Loucy (cell line): ENCODE measurements around the gene HEXIM2.

Experiments used
- H2AFZ ChIP-seq: fragments of 200-600 bp; sonication (generic); 2 replicates; pipeline ENCODE4 v1.6.0; 2016; ENCODE audit warnings: antibody characterized with exemption, mild to moderate bottlenecking, low read length, moderate library complexity
- H3F3A ChIP-seq: fragments of 200-600 bp; 2 replicates; pipeline ENCODE4 v1.6.0; 2016; ENCODE audit warnings: antibody characterized with exemption, low read depth, mild to moderate bottlenecking
- H3K27me3 ChIP-seq: fragments of 200-600 bp; sonication (generic); 2 replicates; pipeline ENCODE4 v1.6.1; 2014; ENCODE audit warnings: low read length, mild to moderate bottlenecking; ENCODE audit not compliant: insufficient read depth, poor library complexity, severe bottlenecking
- H3K36me3 ChIP-seq: fragments of 200-600 bp; sonication (generic); 2 replicates; pipeline ENCODE4 v1.6.1; 2016; ENCODE audit warnings: low read length; ENCODE audit not compliant: insufficient read depth
- H3K4me1 ChIP-seq: fragments of 200-600 bp; sonication (generic); 2 replicates; pipeline ENCODE4 v1.5.1; 2014; ENCODE audit warnings: low read length, mild to moderate bottlenecking; ENCODE audit not compliant: insufficient read depth, poor library complexity, severe bottlenecking
- H3K4me2 ChIP-seq: fragments of 200-600 bp; sonication (generic); 2 replicates; pipeline ENCODE4 v1.6.0; 2014; ENCODE audit warnings: antibody characterized with exemption, low read length, low read depth, mild to moderate bottlenecking; ENCODE audit not compliant: poor library complexity, severe bottlenecking
- H3K4me3 ChIP-seq: fragments of 200-600 bp; sonication (generic); 2 replicates; pipeline ENCODE4 v1.5.1; 2014; ENCODE audit warnings: low read length, mild to moderate bottlenecking, mixed read lengths; ENCODE audit not compliant: poor library complexity, severe bottlenecking
- H3K79me2 ChIP-seq: fragments of 200-600 bp; sonication (generic); 2 replicates; pipeline ENCODE4 v1.6.1; 2014; ENCODE audit warnings: low read length; ENCODE audit not compliant: insufficient read depth
- H3K9ac ChIP-seq: fragments of 200-600 bp; sonication (generic); 2 replicates; pipeline ENCODE4 v1.6.0; 2014; ENCODE audit warnings: mild to moderate bottlenecking, low read depth, low read length, moderate library complexity; ENCODE audit not compliant: poor library complexity, severe bottlenecking
- H3K9me2 ChIP-seq: fragments of 200-600 bp; sonication (generic); replicated peaks from 2 replicates; pipeline ENCODE4 v1.6.1; 2016; ENCODE audit warnings: low read depth, low read length, mixed read lengths
- H3K9me3 ChIP-seq: fragments of 200-600 bp; sonication (generic); 2 replicates; pipeline ENCODE4 v1.6.1; 2014; ENCODE audit warnings: mild to moderate bottlenecking, antibody characterized with exemption, low read length, low read depth; ENCODE audit not compliant: insufficient read depth
- H4K20me1 ChIP-seq: fragments of 200-600 bp; sonication (generic); 2 replicates; pipeline ENCODE4 v1.6.0; 2014; ENCODE audit warnings: antibody characterized with exemption, low read length, mild to moderate bottlenecking; ENCODE audit not compliant: insufficient read depth, poor library complexity, severe bottlenecking
- EZH2phosphoT487 ChIP-seq: fragments of 200-600 bp; IDR thresholded peaks from 2 replicates; pipeline ENCODE4 v1.6.1; 2018; ENCODE audit warnings: antibody characterized with exemption, mild to moderate bottlenecking, moderate library complexity, borderline replicate concordance
- TF ChIP-seq, protein P1 (sequence below): fragments of 200-600 bp; sonication (generic); conservative IDR thresholded peaks from 2 replicates; pipeline ENCODE4 v1.5.1; 2014; ENCODE audit warnings: mild to moderate bottlenecking, antibody characterized with exemption, low read length

Gene HEXIM2

GRCh38 chr17:45148183-45149036 lies 13.3 kb upstream of the HEXIM2 start, which contains the start of gene HEXIM1:
Gene HEXIM1, plus strand, starts transcription at chr17:45148475. Its CDS starts 716 bp downstream, at chr17:45149191.
- H3K36me3 ChIP-seq: no peaks in the 10 kb centered on the region
- no peaks in the 10 kb centered on the region for H3K27me3 ChIP-seq
- H2AFZ ChIP-seq: peak within 1 kb of the TSS; percentile 78
- peaks cover 6% of the 10 kb centered on the region for H3F3A ChIP-seq
- peaks cover 47% of the 10 kb centered on the region for H3K79me2 ChIP-seq
- H3K9me2 ChIP-seq: no peaks in the 10 kb centered on the region
- peak within 1 kb of the TSS; percentile 95 for H3K9ac ChIP-seq
- H3K9me3 ChIP-seq: no peaks in the 10 kb centered on the region
- H3K4me1 ChIP-seq: peaks cover 27% of the 10 kb centered on the region
- TF ChIP-seq EZH2phosphoT487: no peak
- TF ChIP-seq, protein P1, sequence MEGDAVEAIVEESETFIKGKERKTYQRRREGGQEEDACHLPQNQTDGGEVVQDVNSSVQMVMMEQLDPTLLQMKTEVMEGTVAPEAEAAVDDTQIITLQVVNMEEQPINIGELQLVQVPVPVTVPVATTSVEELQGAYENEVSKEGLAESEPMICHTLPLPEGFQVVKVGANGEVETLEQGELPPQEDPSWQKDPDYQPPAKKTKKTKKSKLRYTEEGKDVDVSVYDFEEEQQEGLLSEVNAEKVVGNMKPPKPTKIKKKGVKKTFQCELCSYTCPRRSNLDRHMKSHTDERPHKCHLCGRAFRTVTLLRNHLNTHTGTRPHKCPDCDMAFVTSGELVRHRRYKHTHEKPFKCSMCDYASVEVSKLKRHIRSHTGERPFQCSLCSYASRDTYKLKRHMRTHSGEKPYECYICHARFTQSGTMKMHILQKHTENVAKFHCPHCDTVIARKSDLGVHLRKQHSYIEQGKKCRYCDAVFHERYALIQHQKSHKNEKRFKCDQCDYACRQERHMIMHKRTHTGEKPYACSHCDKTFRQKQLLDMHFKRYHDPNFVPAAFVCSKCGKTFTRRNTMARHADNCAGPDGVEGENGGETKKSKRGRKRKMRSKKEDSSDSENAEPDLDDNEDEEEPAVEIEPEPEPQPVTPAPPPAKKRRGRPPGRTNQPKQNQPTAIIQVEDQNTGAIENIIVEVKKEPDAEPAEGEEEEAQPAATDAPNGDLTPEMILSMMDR: no peak
- peak within 1 kb of the TSS; percentile 94 for H3K4me3 ChIP-seq
- H4K20me1 ChIP-seq: peaks cover 35% of the 10 kb centered on the region
- H3K4me2 ChIP-seq: peak within 1 kb of the TSS; percentile 87

GRCh38 chr17:45149037-45149668 lies 12.5 kb upstream of the HEXIM2 start:
- no peaks in the 10 kb centered on the region for H3K36me3 ChIP-seq
- H3K9me2 ChIP-seq: no peaks in the 10 kb centered on the region
- H3K4me3 ChIP-seq: peak overlapping the region; percentile 94
- peak overlapping the region; percentile 81 for H3K9ac ChIP-seq
- peaks cover 27% of the 10 kb centered on the region for H3K4me1 ChIP-seq
- H4K20me1 ChIP-seq: peaks cover 35% of the 10 kb centered on the region
- peaks cover 47% of the 10 kb centered on the region for H3K79me2 ChIP-seq
- no peak overlapping the region for H2AFZ ChIP-seq
- peak overlapping the region; percentile 87 for H3K4me2 ChIP-seq
- H3K9me3 ChIP-seq: no peaks in the 10 kb centered on the region
- H3K27me3 ChIP-seq: no peaks in the 10 kb centered on the region
- H3F3A ChIP-seq: peaks cover 6% of the 10 kb centered on the region
- TF ChIP-seq, protein P1: peak; percentile 94
- no peak for TF ChIP-seq EZH2phosphoT487

DNA sequence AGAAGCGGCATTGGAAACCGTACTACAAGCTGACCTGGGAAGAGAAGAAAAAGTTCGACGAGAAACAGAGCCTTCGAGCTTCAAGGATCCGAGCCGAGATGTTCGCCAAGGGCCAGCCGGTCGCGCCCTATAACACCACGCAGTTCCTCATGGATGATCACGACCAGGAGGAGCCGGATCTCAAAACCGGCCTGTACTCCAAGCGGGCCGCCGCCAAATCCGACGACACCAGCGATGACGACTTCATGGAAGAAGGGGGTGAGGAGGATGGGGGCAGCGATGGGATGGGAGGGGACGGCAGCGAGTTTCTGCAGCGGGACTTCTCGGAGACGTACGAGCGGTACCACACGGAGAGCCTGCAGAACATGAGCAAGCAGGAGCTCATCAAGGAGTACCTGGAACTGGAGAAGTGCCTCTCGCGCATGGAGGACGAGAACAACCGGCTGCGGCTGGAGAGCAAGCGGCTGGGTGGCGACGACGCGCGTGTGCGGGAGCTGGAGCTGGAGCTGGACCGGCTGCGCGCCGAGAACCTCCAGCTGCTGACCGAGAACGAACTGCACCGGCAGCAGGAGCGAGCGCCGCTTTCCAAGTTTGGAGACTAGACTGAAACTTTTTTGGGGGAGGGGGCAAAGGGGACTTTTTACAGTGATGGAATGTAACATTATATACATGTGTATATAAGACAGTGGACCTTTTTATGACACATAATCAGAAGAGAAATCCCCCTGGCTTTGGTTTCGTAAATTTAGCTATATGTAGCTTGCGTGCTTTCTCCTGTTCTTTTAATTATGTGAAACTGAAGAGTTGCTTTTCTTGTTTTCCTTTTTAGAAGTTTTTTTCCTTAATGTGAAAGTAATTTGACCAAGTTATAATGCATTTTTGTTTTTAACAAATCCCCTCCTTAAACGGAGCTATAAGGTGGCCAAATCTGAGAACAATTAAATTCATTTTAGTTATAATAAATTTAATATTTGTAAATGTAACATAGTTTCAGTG lies 11.7 kb upstream of the HEXIM2 start:
- Histone ChIP-seq H3K9ac (peak overlapping the region; percentile 81), H2AFZ (no peak overlapping the region), H3K9me2 (no peaks in the 10 kb centered on the region), H3K9me3 (no peaks in the 10 kb centered on the region), H3K36me3 (no peaks in the 10 kb centered on the region), H3K4me3 (peak overlapping the region; percentile 94), H3K4me1 (peaks cover 27% of the 10 kb centered on the region), H3F3A (peaks cover 6% of the 10 kb centered on the region), H3K27me3 (no peaks in the 10 kb centered on the region), H3K79me2 (peaks cover 47% of the 10 kb centered on the region), H4K20me1 (peaks cover 35% of the 10 kb centered on the region), H3K4me2 (peak overlapping the region; percentile 87)
- TF ChIP-seq EZH2phosphoT487: no peak
- TF ChIP-seq, protein P1: no peak
